ENCODE results near the gene KLRC3. TPM values are rescaled to one million over a fixed set of nuclear protein-coding genes. Genes with fewer than 3 reads are reported as not detected.
"Not testable (repeated sequence)": the region's sequence is repeated elsewhere in the genome, so short reads cannot be mapped to it uniquely, and the experiment has no call there.

Gene KLRC3
- total RNA-seq: not detected

DNA sequence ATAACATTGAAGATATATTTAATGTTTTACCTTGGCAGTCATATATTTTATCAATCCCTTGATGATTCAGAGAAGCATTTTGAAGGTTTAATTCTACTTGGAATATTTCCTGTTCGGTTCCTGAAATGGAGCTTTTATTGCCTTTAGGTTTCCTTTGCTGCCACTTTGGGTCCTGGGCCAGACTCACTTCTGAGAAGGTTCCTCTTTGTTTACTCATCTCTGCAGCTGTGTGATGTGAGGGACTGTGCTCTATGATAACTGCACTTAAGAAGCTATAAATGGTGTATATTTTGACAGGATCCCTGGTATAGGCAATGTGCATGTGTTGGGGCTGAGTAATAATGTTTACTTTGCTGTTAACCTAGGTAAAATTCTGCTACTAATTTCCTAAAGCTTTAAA lies at the start of gene KLRC3:
Gene KLRC3 (minus strand): TSS at position 262 of the 400 bp plus-strand sequence. CDS start 45 bp downstream, at position 217.
- not testable (repeated sequence) for ATAC-seq

GRCh38 chr12:10469701-10470100 lies 49.3 kb upstream of the KLRC3 start:
- ATAC-seq: no peak
- DNase-seq (ENCODE audit: low spot score): no peak

More for the DNA sequence above, at the start of gene KLRC3:
- not testable (repeated sequence) for DNase-seq (ENCODE audit: low spot score)

DNA sequence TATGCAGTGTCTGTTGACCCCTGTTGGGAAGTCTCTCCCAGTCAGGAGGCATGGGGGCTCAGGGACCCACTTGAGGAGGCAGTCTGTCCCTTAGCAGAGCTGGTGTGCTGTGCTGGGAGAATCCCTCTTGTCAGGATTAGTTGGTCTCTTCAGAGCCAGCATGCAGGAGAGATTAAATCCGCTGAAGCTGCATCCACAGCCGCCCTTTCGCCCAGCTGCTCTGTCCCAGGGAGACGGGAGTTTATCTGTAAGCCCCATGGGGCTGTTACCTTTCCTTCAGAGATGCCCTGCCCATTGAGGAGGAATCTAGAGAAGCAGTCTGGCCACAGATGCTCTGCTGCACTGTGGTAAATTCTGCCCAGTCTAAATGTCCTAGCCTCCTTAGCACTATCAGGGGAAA lies 45.9 kb upstream of the KLRC3 start:
- DNase-seq (ENCODE audit: low spot score) (no peak), ATAC-seq (no peak)

GRCh38 chr12:10457760-10458159 lies 37.4 kb upstream of the KLRC3 start:
- DNase-seq (ENCODE audit: low spot score): no peak
- no peak for ATAC-seq

GRCh38 chr12:10456856-10457255 lies 36.5 kb upstream of the KLRC3 start:
- DNase-seq (ENCODE audit: low spot score) (no peak), ATAC-seq (no peak)

DNA sequence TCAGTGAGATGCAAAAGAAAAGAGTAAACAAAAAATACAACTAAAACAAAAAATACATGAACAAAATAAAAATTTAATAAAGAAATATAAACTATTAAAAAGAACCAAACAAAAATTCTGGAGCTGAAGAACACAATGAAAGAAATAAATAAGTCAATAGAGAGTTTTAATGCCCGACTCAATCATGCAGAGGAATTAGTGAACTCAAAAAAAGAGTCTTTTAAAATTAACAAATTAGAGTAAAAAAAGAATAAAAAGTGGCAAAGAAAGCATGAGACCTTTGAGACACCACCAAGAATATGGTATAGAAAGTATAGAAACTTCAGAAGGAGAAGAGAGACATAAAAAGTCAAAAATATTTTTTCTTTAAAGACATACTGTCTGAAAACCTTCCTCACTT lies 35.4 kb upstream of the KLRC3 start:
- ATAC-seq (no peak), DNase-seq (ENCODE audit: low spot score) (no peak)

- ATAC-seq: no peak
- no peak for DNase-seq (ENCODE audit: low spot score)
Observed at GRCh38 chr12:10454531-10454930, 34.1 kb upstream of the KLRC3 start.

GRCh38 chr12:10453156-10453555 lies 32.8 kb upstream of the KLRC3 start, which contains the start of gene KLRC1:
KLRC1 (minus strand) TSS chr12:10453377; CDS start chr12:10451156, 2,221 bp downstream.
- ATAC-seq (no peak), DNase-seq (ENCODE audit: low spot score) (no peak)

DNA sequence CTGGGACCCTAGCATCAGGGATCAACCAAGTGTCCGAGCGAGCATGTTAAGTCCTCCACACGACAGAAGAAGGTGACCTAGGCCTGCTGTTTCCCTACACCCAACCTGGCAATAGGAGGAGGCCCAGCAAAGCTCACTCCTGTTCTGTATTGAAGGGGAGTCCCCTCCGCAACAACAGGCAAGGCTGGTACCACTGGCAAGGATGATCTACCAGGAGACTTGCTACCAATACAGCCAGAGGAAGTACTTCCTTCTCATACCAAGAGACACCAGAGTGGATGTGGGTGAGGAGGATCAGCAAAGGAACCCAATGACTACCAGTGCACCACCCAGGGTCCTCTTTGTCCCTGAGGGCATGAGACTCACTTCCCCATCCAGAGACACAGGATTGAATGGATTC lies 27.8 kb upstream of the KLRC3 start:
- ATAC-seq: no peak
- DNase-seq (ENCODE audit: low spot score): no peak

DNA sequence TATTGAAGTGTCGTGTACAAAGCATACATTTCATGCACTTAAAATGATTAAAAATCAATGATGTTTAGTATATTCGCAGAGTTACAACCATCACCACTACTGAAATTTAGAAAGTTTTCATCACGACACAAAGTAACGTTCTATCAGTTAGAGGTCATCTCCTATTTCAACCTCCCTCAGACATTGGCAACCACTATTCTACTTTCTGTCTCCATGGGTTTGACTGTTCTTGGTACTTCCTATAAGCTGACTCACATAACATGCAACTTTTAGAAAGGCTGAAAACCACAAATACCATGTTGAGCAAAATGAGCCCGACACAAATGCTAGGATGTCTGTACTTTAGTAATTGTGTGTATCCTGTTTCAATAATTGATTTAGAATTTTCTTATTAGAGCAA lies 25.7 kb upstream of the KLRC3 start:
- ATAC-seq: not testable (repeated sequence)

GRCh38 chr12:10441144-10441543 lies 20.7 kb upstream of the KLRC3 start:
- ATAC-seq; DNase-seq (ENCODE audit: low spot score): not testable (repeated sequence)

More for the DNA sequence above, 25.7 kb upstream of the KLRC3 start:
- DNase-seq (ENCODE audit: low spot score): not testable (repeated sequence)

- not testable (repeated sequence) for ATAC-seq
Observed at GRCh38 chr12:10439608-10440274, 19.3 kb upstream of the KLRC3 start.

DNA sequence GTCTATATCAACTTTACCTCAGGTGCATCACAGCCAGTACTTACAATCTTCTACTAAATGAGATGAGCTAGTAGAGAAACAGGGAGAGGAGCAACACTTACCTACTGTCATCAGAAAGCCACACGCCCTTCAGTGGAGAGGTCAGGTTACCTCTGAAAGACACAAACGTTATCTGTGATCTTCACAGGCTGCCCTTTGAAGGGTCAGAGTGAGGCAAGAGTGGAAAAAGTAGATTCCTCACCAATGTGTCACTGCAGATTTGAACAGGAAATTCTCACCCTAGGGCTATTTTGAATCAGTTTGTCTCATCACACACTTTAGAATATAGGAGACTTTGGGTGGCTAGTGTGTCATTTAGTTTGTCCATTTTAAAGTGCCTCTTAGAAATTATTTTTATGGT lies 17.2 kb upstream of the KLRC3 start:
- ATAC-seq: not testable (repeated sequence)

More at GRCh38 chr12:10439608-10440274, 19.3 kb upstream of the KLRC3 start:
- DNase-seq (ENCODE audit: low spot score): not testable (repeated sequence)

GRCh38 chr12:10435816-10436215 lies 15.4 kb upstream of the KLRC3 start, which contains the start of gene KLRC2:
KLRC2 (minus strand) TSS chr12:10436010; CDS start chr12:10435986, 24 bp downstream.
- ATAC-seq; DNase-seq (ENCODE audit: low spot score): not testable (repeated sequence)

More for the DNA sequence above, 17.2 kb upstream of the KLRC3 start:
- not testable (repeated sequence) for DNase-seq (ENCODE audit: low spot score)

- DNase-seq (ENCODE audit: low spot score); ATAC-seq: not testable (repeated sequence)
Observed at GRCh38 chr12:10430623-10431022, 10.2 kb upstream of the KLRC3 start.

DNA sequence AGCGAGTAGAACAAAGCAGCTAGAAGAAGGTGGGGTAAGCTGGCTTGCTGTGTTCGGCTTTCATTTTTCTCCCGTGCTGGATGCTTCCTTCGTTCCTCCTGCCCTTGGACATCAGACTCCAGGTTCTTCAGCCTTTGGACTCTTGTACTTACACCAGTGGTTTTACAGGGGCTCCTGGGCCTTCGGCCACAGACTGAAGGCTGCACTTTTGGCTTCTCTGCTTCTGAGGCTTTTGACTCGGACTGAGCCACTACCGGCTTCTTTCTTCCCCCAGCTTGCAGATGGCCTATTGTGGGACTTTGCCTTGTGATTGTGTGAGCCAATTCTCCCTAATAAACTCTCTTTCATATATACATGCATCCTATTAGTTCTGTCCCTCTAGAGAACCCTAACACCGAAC lies 5.5 kb upstream of the KLRC3 start:
- ATAC-seq; DNase-seq (ENCODE audit: low spot score): not testable (repeated sequence)

DNA sequence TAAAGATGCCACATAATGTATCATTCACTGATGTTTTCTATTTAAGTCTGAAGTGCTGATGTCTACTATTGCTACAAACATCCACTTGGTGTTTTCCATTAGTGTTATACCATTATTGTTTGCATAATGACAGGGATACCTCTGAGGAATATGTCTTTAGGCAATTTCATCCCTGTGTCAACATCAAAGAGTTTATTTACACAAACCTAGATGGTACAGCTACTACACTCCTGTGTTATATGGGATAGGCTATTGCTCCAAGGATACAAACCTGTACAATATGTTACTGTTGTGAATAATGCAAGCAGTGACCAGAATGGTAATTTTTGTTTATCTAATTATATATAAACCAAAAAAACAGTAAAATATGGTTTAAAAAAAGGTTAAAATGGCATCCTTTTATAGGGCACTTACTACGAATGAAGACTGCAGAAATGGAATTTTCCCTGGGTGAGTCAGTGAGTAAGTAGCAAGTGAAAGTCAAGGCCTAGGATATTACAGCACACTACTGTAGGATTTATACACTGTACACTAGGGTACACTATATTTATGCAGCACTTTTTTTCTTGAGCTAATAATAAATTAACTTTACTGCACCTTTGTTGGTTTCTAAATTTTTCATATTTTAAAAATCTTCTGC lies 4.0 kb upstream of the KLRC3 start:
- not testable (repeated sequence) for ATAC-seq; DNase-seq (ENCODE audit: low spot score)

DNA sequence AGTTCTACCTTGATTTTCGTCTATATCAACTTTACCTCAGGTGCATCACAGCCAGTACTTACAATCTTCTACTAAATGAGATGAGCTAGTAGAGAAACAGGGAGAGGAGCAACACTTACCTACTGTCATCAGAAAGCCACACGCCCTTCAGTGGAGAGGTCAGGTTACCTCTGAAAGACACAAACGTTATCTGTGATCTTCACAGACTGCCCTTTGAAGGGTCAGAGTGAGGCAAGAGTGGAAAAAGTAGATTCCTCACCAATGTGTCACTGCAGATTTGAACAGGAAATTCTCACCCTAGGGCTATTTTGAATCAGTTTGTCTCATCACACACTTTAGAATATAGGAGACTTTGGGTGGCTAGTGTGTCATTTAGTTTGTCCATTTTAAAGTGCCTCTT lies 1.8 kb upstream of the KLRC3 start:
- not testable (repeated sequence) for DNase-seq (ENCODE audit: low spot score); ATAC-seq

DNA sequence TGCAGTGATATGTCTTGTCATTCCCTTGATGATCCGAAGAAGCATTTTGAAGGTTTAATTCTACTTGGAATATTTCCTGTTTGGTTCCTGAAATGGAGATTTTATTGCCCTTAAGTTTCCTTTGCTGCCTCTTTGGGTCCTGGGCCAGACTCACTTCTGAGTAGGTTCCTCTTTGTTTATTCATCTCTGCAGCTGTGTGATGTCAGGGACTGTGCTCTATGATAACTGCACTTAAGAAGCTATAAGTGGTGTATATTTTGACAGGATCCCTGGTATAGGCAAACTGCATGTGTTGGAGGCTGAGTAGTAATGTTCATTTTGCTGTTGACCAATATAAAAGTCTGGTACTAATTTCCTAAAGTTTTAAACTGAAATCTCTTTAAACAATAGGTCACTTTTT lies 11.0 kb downstream of the KLRC3 start, which contains the start of gene KLRC4:
Gene KLRC4 (minus strand): TSS at position 366 of the 400 bp plus-strand sequence. CDS start 182 bp downstream, at position 184.
- no peak for DNase-seq (ENCODE audit: low spot score)
- no peak for ATAC-seq

DNA sequence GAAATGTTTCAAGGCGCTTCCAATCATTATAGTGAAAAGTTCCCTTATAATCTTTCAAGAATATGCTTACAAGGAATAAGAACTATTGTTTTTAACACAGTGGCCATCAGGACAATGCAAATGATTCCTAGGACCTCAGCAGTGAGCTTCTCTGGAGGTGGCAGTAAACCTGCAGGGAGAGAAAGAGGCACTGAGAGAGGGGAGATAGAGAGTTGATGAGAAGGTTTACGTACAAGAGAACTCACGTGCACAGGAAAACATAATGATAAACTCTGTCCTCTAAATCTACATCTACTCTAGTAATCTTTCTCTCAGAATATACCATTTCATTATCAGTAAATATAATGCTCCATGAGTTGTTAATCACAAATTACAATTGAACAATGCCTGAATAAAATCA lies 11.6 kb downstream of the KLRC3 start:
- ATAC-seq: no peak
- no peak for DNase-seq (ENCODE audit: low spot score)

DNA sequence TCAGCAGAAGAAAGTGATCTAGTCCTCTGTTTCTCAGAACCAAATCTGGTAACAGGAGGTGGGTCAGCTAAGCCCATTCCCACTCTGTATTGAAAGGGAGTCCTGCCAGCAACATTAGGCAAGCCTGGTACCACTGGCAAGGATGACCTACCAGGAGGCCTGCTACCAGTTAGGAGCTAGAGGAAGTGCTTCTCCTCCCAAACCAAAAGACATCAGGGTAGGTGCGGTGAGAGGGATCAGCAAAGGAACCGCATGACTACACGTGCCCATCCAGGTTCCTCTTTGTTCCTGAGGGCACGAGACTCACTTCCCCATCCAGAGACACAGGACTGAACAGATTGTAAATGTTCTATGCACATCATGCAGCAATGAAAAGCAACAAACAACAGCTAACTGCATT lies 13.7 kb downstream of the KLRC3 start:
- DNase-seq (ENCODE audit: low spot score) (no peak), ATAC-seq (no peak)

GRCh38 chr12:10405294-10405693 lies 15.1 kb downstream of the KLRC3 start:
- ATAC-seq (no peak), DNase-seq (ENCODE audit: low spot score) (no peak)

Measured in left lobe of liver (tissue), 2 donors.